HepG2 (cell line): ENCODE results near the gene UPK1B. TPM values are rescaled to one million over a fixed set of nuclear protein-coding genes. Genes with fewer than 3 reads are reported as not detected.

Experiments
- ATAC-seq: fragments of 200-7000 bp; cut with Tn5 transposase; 3 replicates; pipeline ENCODE4 v1.9.1; 2020; ENCODE audit warnings: mild to moderate bottlenecking, moderate library complexity
- BruUV-seq: library from RNA; stranded (reverse); fragments of 400-500 nt; replicated peaks from 2 replicates; lab custom pipeline; 2021; lab: Mats Ljungman, UMichigan
- CTCF ChIA-PET: fragments of 300-600 bp; formaldehyde crosslinking; extraction: SDS; loops from one replicate; lab custom pipeline; 2021; ENCODE audit warnings: low total read pairs, inconsistent platforms, low intra/inter-chr PET ratio; lab: Yijun Ruan, JAX
- POLR2A ChIA-PET: fragments of 350-600 bp; sonication (Branson Sonifier 250); formaldehyde crosslinking; loops from one replicate; lab custom pipeline; 2020; ENCODE audit warnings: antibody characterized with exemption, inconsistent platforms; lab: Yijun Ruan, JAX
- DNase-seq: peaks from one replicate; pipeline ENCODE4 v3.0.0-alpha.2; 2015; ENCODE audit warnings: low spot score
- FAIRE-seq: peaks from 3 replicates; lab custom pipeline; 2011; peaks lifted over from hg19 to GRCh38; lab: Jason Lieb, UNC
- H2AFZ ChIP-seq: one replicate; pipeline ENCODE4 v1.6.1; 2011; ENCODE audit warnings: low read length, inconsistent platforms
- H3K27ac ChIP-seq: fragments of 300-600 bp; 3 replicates; pipeline ENCODE4 v1.8.0; 2011; ENCODE audit warnings: mixed run types, mild to moderate bottlenecking, mixed read lengths, low read length, inconsistent platforms; ENCODE audit not compliant: insufficient read depth; ENCODE audit errors: extremely low read length
- H3K27me3 ChIP-seq, 2 experiments: fragments of 200-600 bp in 1 of 2; 2 replicates in 1 of 2; 3 replicates in 1 of 2; pipeline versions ENCODE4 v1.6.0 to v1.8.0; 2011; ENCODE audit warnings: low read length in 2 of 2, mild to moderate bottlenecking in 2 of 2, moderate library complexity in 2 of 2, inconsistent platforms in 1 of 2; ENCODE audit not compliant: insufficient read depth in 2 of 2, control insufficient read depth in 1 of 2
- H3K36me3 ChIP-seq, 2 experiments: fragments of 200-600 bp in 1 of 2; replicated peaks in 1 of 2; 2 replicates in 1 of 2; 3 replicates in 1 of 2; pipeline versions ENCODE4 v1.5.1 to v1.8.0; 2011; ENCODE audit warnings: low read length in 2 of 2, inconsistent platforms in 1 of 2; ENCODE audit not compliant: insufficient read depth in 2 of 2, control insufficient read depth in 1 of 2
- H3K4me1 ChIP-seq: 2 replicates; pipeline ENCODE4 v1.5.1; 2012; ENCODE audit warnings: low read length, inconsistent platforms; ENCODE audit not compliant: insufficient read depth
- H3K4me2 ChIP-seq: 2 replicates; pipeline ENCODE4 v1.6.0; 2011; ENCODE audit warnings: low read depth, low read length, inconsistent platforms
- H3K4me3 ChIP-seq, 3 experiments: fragments of 200-600 bp in 1 of 3; sonication (generic), shearing (Covaris generic) in 1 of 3; replicated peaks in 1 of 3; 2 replicates each; pipeline ENCODE4 v1.5.1; 2011 to 2016; ENCODE audit warnings: low read length in 3 of 3, inconsistent platforms in 2 of 3, low read depth in 2 of 3, mild to moderate bottlenecking in 2 of 3, control low read depth in 1 of 3, mixed read lengths in 1 of 3; ENCODE audit not compliant: insufficient read depth in 1 of 3
- H3K79me2 ChIP-seq: one replicate; pipeline ENCODE4 v1.6.1; 2011; ENCODE audit warnings: low read length, inconsistent platforms; ENCODE audit not compliant: insufficient read depth
- H3K9ac ChIP-seq: 2 replicates; pipeline ENCODE4 v1.6.0; 2011; ENCODE audit warnings: mild to moderate bottlenecking, low read depth, low read length, inconsistent platforms; ENCODE audit not compliant: insufficient read depth
- H3K9me3 ChIP-seq: 2 replicates; pipeline ENCODE4 v1.5.1; 2012; ENCODE audit warnings: mild to moderate bottlenecking, low read length
- H4K20me1 ChIP-seq: 2 replicates; pipeline ENCODE4 v1.6.0; 2011; ENCODE audit warnings: inconsistent platforms, mild to moderate bottlenecking, low read length, moderate library complexity; ENCODE audit not compliant: insufficient read depth
- ATRX ChIP-seq: sonication (generic); formaldehyde crosslinking; IDR thresholded peaks from 2 replicates; pipeline ENCODE4 v1.4.0; 2020; ENCODE audit warnings: missing genetic modification reagents, borderline replicate concordance
- GATA4 ChIP-seq: sonication (generic); IDR thresholded peaks from 2 replicates; pipeline ENCODE4 v1.6.1; 2016; ENCODE audit warnings: antibody characterized with exemption, low read depth, borderline replicate concordance
- GZF1 ChIP-seq: sonication (generic); formaldehyde crosslinking; IDR thresholded peaks from 2 replicates; pipeline ENCODE4 v1.5.1; 2020; ENCODE audit warnings: mild to moderate bottlenecking, missing genetic modification reagents
- ISL2 ChIP-seq: sonication (generic); formaldehyde crosslinking; IDR thresholded peaks from 2 replicates; pipeline ENCODE4 v1.5.0; 2020; ENCODE audit warnings: missing genetic modification reagents
- MAFG ChIP-seq: sonication (generic); formaldehyde crosslinking; IDR thresholded peaks from 2 replicates; pipeline ENCODE4 v1.5.1; 2020; ENCODE audit warnings: mild to moderate bottlenecking, missing genetic modification reagents
- PHF20 ChIP-seq: sonication (generic); formaldehyde crosslinking; IDR thresholded peaks from 2 replicates; pipeline ENCODE4 v1.5.0; 2020; ENCODE audit warnings: mild to moderate bottlenecking, missing genetic modification reagents
- SETDB1 ChIP-seq: sonication (generic); formaldehyde crosslinking; IDR thresholded peaks from 2 replicates; pipeline ENCODE4 v1.5.1; 2020; ENCODE audit warnings: missing genetic modification reagents, mild to moderate bottlenecking, borderline replicate concordance
- SP1 ChIP-seq, 2 experiments: fragments of 450-650 bp in 1 of 2; sonication (generic) in 1 of 2; formaldehyde crosslinking in 1 of 2; IDR thresholded peaks; 2 replicates each; pipeline versions ENCODE4 v1.4.0 to v1.6.1; 2016 to 2020; ENCODE audit warnings: missing genetic modification reagents in 1 of 2
- TBP ChIP-seq: sonication (generic); formaldehyde crosslinking; IDR thresholded peaks from 2 replicates; pipeline ENCODE4 v1.5.0; 2020; ENCODE audit warnings: missing genetic modification reagents
- ZNF12 ChIP-seq: sonication (generic); formaldehyde crosslinking; IDR thresholded peaks from 2 replicates; pipeline ENCODE4 v1.5.0; 2020; ENCODE audit warnings: missing genetic modification reagents
- ZNF124 ChIP-seq: sonication (generic); formaldehyde crosslinking; IDR thresholded peaks from 2 replicates; pipeline ENCODE4 v1.4.0; 2020; ENCODE audit warnings: missing genetic modification reagents
- ZNF282 ChIP-seq: fragments of 450-650 bp; IDR thresholded peaks from 2 replicates; pipeline ENCODE4 v1.6.1; 2018; ENCODE audit not compliant: partially characterized antibody
- ZNF766 ChIP-seq: sonication (generic); formaldehyde crosslinking; IDR thresholded peaks from 2 replicates; pipeline ENCODE4 v1.5.0; 2020; ENCODE audit warnings: missing genetic modification reagents, borderline replicate concordance
- WGBS: methylation state at CpG from one replicate; pipeline ENCODE4 v1.1.6; 2017; ENCODE audit warnings: low lambda C conversion rate; 5-methylcytosine and 5-hydroxymethylcytosine counted together
- in situ Hi-C: cut with HindIII; loops from 2 replicates; pipeline ENCODE4 v1.10.0; 2017; ENCODE audit warnings: low pct_unique_long_range_greater_than_20kb; ENCODE audit not compliant: extremely low pct_ligation_motif_present
- intact Hi-C: fragments of 100-400 bp; cut with micrococcal nuclease; formaldehyde crosslinking; loops from one replicate; pipeline ENCODE4 v1.10.0; 2022; ENCODE audit not compliant: unreplicated experiment
- polyA plus RNA-seq, 8 experiments: library from polyadenylated mRNA; depleted of rRNA in 3 of 8; stranded (reverse) in 7 of 8; unstranded in 1 of 8; fragments of >200 nt; fragmentation: Illumina TruSeq in 4 of 8; extraction: Trizol in 4 of 8; gene quantifications; 2 replicates each; pipeline versions ENCODE4 v1.2.1 to v1.2.3, GENCODE V29; 2011 to 2016; ENCODE audit warnings: low read depth in 4 of 8, missing spikeins in 1 of 8, mixed read lengths in 1 of 8; ENCODE audit not compliant: insufficient read depth in 1 of 8
- total RNA-seq, 5 experiments: library from RNA; depleted of rRNA; stranded (reverse); fragments of >200 nt; fragmentation: Illumina TruSeq; extraction: Trizol; gene quantifications; 2 replicates each; pipeline ENCODE4 v1.2.3, GENCODE V29; 2016; ENCODE audit warnings: low read depth in 1 of 5
- TF ChIP-seq, protein P1 (sequence below): sonication (generic); formaldehyde crosslinking; IDR thresholded peaks from 2 replicates; pipeline ENCODE4 v1.8.1; 2023; ENCODE audit warnings: mild to moderate bottlenecking, missing genetic modification reagents, borderline replicate concordance
- TF ChIP-seq, protein P2 (sequence below): sonication (generic); formaldehyde crosslinking; IDR thresholded peaks from 2 replicates; pipeline ENCODE4 v1.4.0; 2020; ENCODE audit warnings: missing genetic modification reagents
- TF ChIP-seq, protein P3 (sequence below): sonication (generic); formaldehyde crosslinking; IDR thresholded peaks from 2 replicates; pipeline ENCODE4 v1.5.0; 2020; ENCODE audit warnings: missing genetic modification reagents
- TF ChIP-seq, protein P4 (sequence below): sonication (generic); formaldehyde crosslinking; conservative IDR thresholded peaks from 2 replicates; pipeline ENCODE4 v1.4.0; 2020; ENCODE audit warnings: missing genetic modification reagents
- TF ChIP-seq, protein P5 (sequence below): sonication (generic); formaldehyde crosslinking; IDR thresholded peaks from 2 replicates; pipeline ENCODE4 v1.8.0; 2023; ENCODE audit warnings: mild to moderate bottlenecking, missing genetic modification reagents

The UPK1B gene
- total and polyA plus RNA-seq, 2 of the 13 experiments (the other 11 are each of a cell fraction or from before 2014, with no cell fraction given), result not detected

DNA sequence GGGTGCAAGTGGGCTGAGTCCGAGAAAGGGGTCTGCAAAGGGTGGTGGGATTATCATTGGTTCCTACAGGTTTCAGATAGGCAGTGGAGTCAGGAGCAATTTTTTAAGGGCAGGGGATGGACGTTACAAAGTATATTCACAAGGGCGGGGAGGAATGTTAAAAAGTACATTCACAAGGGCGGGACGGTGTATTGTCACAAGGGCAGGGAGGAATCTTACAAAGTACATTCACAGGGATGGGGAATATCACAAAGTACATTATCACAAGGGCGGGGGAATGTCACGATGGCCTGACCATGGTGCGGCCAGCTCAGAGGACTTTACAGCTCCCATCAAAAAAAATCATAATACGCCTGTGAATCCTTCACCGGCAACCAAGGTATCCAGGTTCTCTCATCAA lies 48.1 kb upstream of the UPK1B start:
- ATAC-seq, result no peak
- TF ChIP-seq ZNF124 (no peak), TBP (CRISPR knock-in tag) (no peak), SP1 (IDR thresholded peaks at IDR 0.05) (no peak), SP1 (CRISPR knock-in tag; IDR thresholded peaks at IDR 0.05) (no peak), MAFG (CRISPR knock-in tag) (no peak), PHF20 (CRISPR knock-in tag) (no peak), GATA4 (no peak), ATRX (CRISPR knock-in tag) (no peak), ZNF12 (CRISPR knock-in tag) (no peak), ISL2 (CRISPR knock-in tag) (no peak), GZF1 (no peak), ZNF282 (no peak), ZNF766 (no peak), SETDB1 (no peak)
- TF ChIP-seq, protein P1, sequence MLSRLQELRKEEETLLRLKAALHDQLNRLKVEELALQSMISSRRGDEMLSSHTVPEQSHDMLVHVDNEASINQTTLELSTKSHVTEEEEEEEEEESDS (CRISPR knock-in tag), result no peak
- TF ChIP-seq, protein P2, sequence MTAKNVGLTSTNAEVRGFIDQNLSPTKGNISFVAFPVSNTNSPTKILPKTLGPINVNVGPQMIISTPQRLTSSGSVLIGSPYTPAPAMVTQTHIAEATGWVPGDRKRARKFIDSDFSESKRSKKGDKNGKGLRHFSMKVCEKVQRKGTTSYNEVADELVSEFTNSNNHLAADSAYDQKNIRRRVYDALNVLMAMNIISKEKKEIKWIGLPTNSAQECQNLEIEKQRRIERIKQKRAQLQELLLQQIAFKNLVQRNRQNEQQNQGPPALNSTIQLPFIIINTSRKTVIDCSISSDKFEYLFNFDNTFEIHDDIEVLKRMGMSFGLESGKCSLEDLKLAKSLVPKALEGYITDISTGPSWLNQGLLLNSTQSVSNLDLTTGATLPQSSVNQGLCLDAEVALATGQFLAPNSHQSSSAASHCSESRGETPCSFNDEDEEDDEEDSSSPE (CRISPR knock-in tag), result no peak
- TF ChIP-seq, protein P3, sequence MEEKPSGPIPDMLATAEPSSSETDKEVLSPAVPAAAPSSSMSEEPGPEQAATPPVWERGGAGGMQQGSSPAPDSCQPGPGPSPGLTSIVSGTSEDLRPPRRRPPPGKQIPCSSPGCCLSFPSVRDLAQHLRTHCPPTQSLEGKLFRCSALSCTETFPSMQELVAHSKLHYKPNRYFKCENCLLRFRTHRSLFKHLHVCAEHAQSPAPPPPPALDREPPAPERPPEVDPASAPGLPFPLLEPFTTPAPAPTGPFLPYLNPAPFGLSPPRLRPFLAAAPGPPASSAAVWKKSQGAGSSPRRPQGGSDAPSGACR, result no peak
- TF ChIP-seq, protein P4, sequence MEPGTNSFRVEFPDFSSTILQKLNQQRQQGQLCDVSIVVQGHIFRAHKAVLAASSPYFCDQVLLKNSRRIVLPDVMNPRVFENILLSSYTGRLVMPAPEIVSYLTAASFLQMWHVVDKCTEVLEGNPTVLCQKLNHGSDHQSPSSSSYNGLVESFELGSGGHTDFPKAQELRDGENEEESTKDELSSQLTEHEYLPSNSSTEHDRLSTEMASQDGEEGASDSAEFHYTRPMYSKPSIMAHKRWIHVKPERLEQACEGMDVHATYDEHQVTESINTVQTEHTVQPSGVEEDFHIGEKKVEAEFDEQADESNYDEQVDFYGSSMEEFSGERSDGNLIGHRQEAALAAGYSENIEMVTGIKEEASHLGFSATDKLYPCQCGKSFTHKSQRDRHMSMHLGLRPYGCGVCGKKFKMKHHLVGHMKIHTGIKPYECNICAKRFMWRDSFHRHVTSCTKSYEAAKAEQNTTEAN, result no peak
- TF ChIP-seq, protein P5, sequence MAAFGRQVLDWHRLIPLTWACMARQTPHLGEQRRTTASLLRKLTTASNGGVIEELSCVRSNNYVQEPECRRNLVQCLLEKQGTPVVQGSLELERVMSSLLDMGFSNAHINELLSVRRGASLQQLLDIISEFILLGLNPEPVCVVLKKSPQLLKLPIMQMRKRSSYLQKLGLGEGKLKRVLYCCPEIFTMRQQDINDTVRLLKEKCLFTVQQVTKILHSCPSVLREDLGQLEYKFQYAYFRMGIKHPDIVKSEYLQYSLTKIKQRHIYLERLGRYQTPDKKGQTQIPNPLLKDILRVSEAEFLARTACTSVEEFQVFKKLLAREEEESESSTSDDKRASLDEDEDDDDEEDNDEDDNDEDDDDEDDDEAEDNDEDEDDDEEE (CRISPR knock-in tag), result no peak
- TF ChIP-seq, all 625 proteins: peak for 0
- no peak overlapping the region for H3K9ac ChIP-seq
- in situ Hi-C loops (loop anchor here (25.0 kb wide), 1 partner anchor 562 kb away; the partner anchor contains the start of gene COX17), intact Hi-C loops (no loop called here)
- no peaks in the 10 kb centered on the region for H3K27me3 ChIP-seq
- H3K36me3 ChIP-seq, result no peaks in the 10 kb centered on the region
- no peak overlapping the region for H3K4me2 ChIP-seq
- DNase-seq (no peak), FAIRE-seq (no peak)
- no peaks in the 10 kb centered on the region for H4K20me1 ChIP-seq
- H3K4me1 ChIP-seq, result peaks cover 4% of the 10 kb centered on the region
- ChIA-PET CTCF (no interaction called here), POLR2A (no interaction called here)
- H3K27ac ChIP-seq, result no peak overlapping the region
- no peak overlapping the region for H3K4me3 ChIP-seq
- H3K9me3 ChIP-seq, result peaks cover 3% of the 10 kb centered on the region; the same call in 1 of the 2 replicates
- no peak overlapping the region for H2AFZ ChIP-seq
- 55% methylated on average over 10 of the region's 10 CpGs for WGBS
- no peaks in the 10 kb centered on the region for H3K79me2 ChIP-seq
- no TSS peak for BruUV-seq
